Eye (tissue), 1 donor: ENCODE data around the gene LUC7L3.
"Not testable (repeated sequence)": the region's sequence is repeated elsewhere in the genome, so short reads cannot be mapped to it uniquely, and the experiment has no call there.

ENCODE experiments used
- DNase-seq: peaks from one replicate; pipeline ENCODE4 v3.0.0-alpha.2; 2015

Gene LUC7L3

DNA sequence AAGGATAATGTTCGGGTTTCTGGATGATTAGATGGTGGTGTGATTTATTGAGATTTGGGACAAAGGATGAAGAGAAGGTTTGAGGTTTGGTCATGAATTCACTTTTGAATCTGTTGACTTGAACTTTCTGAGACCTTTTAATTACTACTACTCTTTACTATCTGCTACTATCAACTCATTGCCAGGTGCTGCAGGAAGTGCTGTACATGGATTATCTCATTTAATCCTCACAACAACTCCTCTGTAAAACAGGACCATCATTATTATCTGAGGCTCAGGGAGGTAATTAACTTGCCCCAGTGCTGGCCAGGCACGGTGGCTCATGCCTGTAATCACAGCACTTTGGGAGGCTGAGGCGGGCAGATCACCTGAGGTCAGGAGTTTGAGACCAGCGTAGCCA lies 8.8 kb upstream of the LUC7L3 start:
- no peak for DNase-seq

DNA sequence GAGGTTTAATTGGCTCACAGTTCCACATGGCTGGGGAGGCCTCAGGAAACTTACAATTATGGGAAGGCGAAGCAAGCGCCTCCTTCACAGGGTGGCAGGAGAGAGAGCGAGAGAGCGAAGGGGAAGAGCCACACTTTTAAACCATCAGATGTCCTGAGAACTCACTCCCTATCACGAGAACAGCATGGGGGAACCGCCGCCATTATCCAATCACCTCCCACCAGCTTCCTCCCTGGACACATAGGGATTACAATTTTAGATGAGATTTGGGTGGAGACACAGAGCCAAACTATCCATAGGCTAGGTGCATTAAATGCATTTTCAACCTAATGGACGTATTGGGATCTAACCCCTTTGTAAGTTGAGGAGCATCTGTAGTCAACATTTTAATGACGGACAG lies 6.8 kb upstream of the LUC7L3 start:
- DNase-seq, result no peak

DNA sequence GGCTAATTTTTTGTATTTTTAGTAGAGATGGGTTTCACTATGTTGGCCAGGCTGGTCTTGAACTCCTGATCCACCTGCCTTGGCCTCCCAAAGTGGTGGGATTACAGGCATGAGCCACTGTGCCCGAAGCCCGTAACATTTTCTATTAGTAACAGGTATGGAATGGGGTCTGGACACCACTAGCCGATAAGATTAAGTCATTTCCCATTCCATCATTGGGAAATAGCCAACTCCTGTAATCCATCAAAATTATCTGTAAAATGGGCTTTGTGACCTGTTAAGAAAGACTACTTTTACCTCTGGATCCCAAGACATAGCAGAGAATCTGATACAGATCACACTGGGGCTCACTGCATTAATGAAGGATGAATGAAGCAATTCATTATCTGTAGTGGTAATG lies 3.9 kb upstream of the LUC7L3 start:
- no peak for DNase-seq

- DNase-seq, result no peak
Observed at GRCh38 chr17:50719924-50720794, 756 bp downstream of the LUC7L3 start.

DNA sequence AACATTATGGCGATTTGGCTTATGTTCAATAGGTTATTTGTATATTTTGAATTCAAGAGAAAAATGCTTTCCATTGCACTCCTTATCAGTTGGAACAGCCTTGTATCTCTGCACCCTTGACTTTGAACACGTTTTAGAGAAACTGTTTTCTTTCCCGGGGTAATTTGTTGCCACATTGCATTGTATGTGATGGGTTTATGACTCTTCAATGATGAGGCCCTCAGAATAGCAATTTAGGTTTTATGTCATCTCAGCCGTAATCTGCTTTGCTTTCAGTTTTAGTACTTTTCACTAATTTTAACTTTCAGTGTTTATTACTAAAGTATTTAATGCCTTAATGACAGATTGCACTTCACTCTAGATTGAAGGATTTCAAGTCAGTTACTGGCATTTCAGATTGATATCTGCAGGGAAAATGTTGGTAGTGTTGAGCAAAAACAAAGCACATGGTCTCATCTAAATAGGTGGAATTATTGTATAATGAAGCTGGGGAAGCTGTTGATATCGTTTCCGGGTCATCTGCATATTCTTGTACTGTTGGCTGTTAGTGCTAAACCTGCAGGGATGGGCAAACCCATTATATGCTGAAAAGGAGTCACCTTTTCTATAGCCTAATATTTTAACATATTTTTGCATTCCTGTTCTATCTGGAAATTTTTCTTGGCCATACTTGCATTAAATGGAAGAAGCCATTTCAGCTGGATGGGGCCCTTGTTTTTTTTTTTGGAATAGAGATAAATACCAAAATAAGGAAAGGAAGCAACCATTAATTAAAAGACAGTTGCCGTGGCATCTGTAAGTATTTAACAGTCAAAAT lies 2.0 kb downstream of the LUC7L3 start:
- DNase-seq, result peak; percentile 7

DNA sequence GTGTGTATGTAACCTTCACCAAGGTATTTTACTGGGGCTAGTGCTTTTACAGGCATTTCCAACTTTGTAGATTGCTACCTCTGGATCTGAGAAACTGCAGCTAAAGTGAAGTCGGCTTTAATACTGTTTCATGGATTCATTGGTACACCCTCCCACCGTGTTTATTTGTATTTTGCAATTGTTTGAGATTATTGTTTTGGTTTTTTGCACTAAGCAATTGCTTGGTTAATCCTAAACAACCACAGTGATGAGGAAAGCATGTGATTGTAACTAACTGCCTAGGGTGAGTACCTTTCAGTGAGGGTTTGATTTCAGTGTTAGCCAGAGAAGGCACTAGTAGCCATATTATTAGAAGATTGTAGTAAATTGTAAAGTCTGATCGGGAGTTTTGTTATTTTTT lies 3.3 kb downstream of the LUC7L3 start:
- no peak for DNase-seq

DNA sequence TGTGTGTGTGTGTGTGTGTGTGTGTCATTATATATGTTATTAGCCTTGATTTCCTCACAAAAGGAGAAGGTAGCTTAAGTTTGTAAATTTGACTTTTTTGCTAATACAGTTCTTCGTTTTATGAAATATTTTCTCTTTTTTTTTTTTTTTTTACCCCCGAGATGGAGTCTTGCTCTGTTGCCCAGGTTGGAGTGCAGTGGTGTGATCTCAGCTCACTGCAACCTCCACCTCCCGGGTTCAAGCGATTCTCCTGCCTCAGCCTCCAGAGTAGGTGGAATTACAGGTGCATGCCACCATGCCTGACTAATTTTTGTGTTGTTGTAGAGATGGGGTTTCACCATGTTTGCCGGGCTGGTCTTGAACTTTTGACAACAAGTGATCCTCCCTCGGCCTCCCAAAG lies 5.2 kb downstream of the LUC7L3 start:
- DNase-seq, result not testable (repeated sequence)

DNA sequence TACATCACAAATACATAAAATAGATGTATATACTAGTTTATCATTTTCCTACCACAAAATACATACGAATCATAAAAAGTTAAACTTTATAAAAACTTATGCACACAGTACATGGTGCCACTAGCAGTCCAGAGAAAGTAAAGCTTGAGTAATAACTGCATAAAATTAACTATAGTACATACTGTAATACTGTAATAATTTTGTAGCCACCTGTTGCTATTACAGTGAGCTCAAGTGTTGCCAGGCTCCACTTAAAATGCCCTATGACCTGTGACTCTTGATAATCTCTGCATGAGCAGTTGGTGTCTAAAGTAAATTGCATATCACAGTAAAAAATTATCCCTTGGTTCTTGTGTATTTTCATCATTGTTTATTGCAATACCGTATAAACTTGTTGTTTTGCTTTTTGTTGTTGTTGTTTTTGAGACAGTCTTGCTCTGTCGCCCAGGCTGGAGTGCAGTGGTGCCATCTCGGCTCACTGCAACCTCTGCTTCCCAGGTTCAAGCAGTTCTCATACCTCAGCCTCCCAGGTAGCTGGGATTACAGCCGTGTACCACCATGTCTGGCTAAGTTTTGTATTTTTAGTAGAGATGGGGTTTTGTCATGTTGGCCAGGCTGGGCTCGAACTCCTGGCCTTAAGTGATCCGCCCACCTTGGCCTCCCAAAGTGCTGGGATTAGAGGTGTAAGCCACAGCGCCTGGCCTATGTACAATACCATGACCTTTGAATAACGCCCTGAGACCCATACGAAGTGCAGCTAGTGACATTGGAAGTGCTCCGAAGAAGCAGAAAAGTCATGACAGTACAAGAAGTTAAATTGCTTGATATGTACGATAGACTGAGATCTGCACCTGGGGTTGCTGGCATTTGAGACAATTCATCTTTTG lies 6.6 kb downstream of the LUC7L3 start:
- no peak for DNase-seq

- DNase-seq, result no peak
Observed at GRCh38 chr17:50728112-50728429, 8.7 kb downstream of the LUC7L3 start.

DNA sequence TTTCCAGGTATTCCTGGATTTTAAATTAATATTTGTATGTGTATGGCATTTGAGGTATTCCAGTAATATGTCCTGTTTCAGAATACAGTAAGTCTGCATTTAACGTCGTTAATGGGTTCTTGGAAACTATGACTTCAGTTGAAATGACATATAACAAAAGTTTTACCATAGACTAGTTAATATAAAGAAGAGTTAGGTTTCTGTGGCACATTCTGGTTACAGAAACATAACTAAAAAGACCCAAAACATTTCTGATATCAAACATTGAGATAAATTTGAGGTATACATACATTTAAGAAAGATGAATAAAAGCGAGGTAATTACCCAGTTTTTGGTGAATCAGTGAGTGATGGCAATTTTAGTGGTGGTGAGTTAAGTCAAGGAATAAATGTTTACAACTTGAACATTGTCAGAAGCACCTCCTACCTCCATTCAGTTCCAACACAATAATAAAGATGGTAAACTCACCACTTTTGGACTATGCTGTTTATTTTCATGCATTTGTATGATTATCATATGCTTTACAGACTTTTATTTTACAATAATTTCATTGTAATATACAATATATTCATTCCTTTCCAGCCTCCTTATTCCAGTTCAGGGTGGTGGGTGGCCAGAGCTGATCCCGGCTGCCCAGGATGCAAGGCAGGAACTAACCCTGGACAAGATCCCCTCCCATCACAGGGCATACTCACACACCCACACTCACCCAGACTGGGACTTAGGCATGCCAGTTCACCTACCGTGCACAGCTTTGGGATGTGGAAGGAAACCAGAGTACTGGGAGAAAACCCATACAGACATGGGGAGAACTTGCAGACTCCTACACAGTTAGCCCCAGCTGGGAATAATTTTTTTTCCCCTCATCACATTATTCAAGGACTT lies 9.7 kb downstream of the LUC7L3 start:
- DNase-seq, result no peak

GRCh38 chr17:50731575-50732460 lies 12.4 kb downstream of the LUC7L3 start:
- DNase-seq, result no peak

DNA sequence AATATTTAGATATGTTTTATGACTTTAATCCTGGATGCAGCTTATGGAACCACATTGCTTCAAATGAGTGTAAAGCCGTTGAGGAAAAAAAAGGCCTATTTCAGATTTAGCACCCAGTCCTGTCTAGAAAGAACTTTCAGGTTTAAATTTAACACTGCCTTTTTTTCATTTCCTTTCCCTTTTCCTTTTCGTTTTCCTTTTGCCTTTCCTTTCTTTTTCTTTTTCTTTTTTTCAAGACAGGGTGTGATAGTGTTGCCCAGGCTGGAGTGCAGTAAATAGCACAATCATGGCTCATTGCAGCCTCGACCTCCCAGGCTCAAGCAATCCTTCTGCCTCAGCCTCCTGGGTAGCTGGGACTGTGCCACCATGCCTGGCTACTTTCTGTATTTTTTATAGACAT lies 15.9 kb downstream of the LUC7L3 start:
- DNase-seq, result no peak

DNA sequence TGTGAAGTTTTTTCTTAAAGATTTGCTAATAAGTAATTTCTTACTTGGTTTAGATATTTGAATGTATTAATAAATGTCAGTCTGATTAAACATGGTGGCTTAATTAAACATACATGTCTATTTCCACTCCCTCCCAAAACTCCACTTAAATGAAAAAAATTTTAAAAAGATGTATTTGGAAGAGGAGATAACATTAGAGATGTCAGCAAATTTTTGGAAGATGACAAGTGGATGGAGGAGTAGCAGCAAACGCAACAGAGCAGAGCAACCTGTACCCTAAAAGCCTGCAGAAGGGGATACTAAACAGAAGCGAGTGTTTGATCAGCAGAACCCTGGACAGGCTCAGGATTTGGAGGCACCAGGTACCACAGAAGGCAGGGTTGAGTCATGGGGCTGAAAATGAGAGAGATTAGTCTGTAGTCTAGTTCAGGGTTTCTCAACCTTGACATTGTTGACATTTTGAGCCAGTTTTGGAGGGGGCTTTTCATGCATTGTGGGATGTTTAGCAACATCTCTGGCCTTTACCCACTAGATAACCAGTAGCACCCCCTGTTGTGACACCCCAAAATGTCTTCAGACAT lies 17.8 kb downstream of the LUC7L3 start:
- no peak for DNase-seq

DNA sequence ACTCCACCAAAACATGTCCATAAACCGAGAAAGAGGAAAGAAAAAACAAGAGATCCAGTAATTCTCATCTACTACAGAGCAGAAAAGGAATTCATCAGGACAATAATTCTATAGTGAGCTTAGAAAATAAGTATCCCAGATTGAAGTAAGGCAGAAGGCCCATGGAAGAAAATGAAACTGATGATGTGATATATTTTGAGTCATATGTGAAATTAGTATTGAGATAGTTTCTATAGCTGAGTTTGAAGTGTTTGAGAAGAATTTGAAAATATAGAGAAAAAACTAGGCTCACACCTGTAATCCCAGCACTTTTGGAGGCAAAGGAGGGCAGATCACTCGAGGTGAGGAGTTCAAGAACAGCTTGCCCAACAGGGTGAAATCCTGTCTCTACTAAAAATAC lies 19.7 kb downstream of the LUC7L3 start:
- no peak for DNase-seq

DNA sequence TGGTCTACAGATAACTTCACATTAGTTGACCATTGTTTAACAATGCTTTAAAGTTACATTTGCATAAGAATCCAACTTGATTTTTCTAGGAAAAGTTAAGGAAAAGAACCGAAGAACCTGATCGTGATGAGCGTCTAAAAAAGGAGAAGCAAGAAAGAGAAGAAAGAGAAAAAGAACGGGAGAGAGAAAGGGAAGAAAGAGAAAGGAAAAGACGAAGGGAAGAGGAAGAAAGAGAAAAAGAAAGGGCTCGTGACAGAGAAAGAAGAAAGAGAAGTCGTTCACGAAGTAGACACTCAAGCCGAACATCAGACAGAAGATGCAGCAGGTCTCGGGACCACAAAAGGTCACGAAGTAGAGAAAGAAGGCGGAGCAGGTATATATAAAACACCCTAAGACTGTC lies 26.2 kb downstream of the LUC7L3 start:
- no peak for DNase-seq

GRCh38 chr17:50749245-50749644 lies 29.8 kb downstream of the LUC7L3 start:
- no peak for DNase-seq

GRCh38 chr17:50754521-50754920 lies 35.1 kb downstream of the LUC7L3 start:
- no peak for DNase-seq

DNA sequence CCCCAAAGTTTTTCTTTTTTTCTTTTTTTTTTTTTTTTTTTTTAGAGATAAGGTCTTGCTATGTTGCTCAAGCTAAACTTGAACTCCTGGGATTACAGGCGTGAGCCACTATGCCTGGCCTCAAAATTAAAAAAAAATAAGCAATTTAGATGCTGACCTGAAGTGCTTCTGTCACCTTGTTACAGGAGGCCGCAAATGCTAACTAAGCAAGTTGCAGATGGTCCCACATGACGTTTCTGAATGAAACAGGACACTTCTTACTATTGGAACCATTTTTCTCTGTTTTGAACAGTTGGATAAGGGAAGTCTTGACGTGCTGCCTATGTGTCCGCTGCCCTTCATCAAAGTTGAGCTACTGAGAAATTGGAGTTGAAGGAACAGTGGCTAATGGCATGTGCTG lies 39.1 kb downstream of the LUC7L3 start:
- no peak for DNase-seq

GRCh38 chr17:50758989-50759544 lies 39.7 kb downstream of the LUC7L3 start:
- DNase-seq, result peak; percentile 35

- no peak for DNase-seq
Observed at GRCh38 chr17:50762177-50762576, 42.8 kb downstream of the LUC7L3 start.
